ENCODE results near the gene DECR2. TPM values are rescaled to one million over a fixed set of nuclear protein-coding genes. Genes with fewer than 3 reads are reported as not detected.

DECR2 gene, protein sequence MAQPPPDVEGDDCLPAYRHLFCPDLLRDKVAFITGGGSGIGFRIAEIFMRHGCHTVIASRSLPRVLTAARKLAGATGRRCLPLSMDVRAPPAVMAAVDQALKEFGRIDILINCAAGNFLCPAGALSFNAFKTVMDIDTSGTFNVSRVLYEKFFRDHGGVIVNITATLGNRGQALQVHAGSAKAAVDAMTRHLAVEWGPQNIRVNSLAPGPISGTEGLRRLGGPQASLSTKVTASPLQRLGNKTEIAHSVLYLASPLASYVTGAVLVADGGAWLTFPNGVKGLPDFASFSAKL
- 7.5 and 8.0 TPM in 2 replicates for total RNA-seq (2014; rRNA removed; shearing (Covaris generic))
- total RNA-seq (2022) = 14.4 and 15.9 TPM in 2 replicates
- percentile 44 among the genes with signal in this experiment for Bru-seq, nascent RNA
- BruChase-seq, experiment 1, labeled RNA remaining after a 6-hour chase = percentile 50 among the genes with signal in this experiment
- percentile 47 among the genes with signal in this experiment for BruChase-seq, experiment 2, labeled RNA remaining after a 2-hour chase
- long read RNA-seq, transcript DECR2-201 (9 exons, 1,615 nt) = major isoform, 11 of 18 reads
- long read RNA-seq, partial matches to known transcripts = 1 of 18 reads
- long read RNA-seq, other reads (novel, unspliced or antisense) = 6 of 18 reads

DNA sequence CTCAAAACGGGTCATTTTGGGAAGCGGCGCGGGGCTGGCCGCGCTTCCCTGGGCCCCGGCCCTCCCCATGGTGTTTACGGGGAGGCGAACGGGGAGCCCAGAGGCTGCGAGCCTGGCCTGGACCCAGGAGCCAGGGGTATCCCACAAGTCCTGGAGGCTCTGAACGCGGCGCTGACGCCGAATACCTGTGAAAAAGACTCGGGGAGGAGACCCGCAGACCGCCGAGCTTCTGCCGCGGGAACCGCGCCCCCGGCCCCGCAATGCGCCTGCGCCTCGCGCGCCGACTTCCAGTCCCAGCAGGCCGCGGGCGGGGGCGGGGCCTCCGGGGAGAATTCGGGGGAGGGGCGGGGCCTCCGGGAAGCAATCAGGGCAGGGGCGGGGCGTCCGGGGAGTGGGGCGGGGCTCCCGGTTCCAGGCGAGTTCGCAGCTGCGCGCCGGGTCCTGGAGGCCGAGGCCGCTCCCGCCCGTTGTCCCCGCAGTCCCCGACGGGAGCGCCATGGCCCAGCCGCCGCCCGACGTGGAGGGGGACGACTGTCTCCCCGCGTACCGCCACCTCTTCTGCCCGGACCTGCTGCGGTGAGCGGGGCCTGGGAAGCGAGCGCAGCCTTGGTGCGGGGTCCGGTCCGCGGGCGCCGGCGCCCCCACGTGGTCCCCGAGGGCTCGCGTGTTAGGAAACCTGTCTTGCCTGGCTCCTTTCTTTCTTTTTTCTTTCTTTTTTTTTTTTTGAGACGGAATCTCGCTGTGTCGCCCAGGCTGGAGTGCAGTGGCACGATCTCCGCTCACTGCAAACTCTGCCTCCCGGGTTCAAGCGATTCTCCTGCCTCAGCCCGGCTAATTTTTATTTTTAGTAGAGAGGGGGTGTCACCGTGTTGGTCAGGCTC lies at the start of gene DECR2:
DECR2 (plus strand) TSS at position 418 of the 881 bp plus-strand sequence; CDS start at position 497, 79 bp downstream.
- POLR2A ChIA-PET = interaction anchor here (0.7 kb wide), 1 partner anchor 39 kb away, joined by 4 read pairs; no protein-coding TSS in a partner anchor
- H3K4me3 ChIP-seq (ENCODE audit: low read depth, low read length, poor library complexity, severe bottlenecking) = peak within 1 kb of the TSS; percentile 74
- intact Hi-C loops (cut with micrococcal nuclease; ENCODE audit: unreplicated experiment) = loop anchor here (2.0 kb wide), 1 partner anchor 19 kb away; no protein-coding TSS in a partner anchor
- peak within 1 kb of the TSS; percentile 54 for H3K27ac ChIP-seq (ENCODE audit: low read depth, low read length, poor library complexity, severe bottlenecking)
- no peak for TF ChIP-seq EZH2phosphoT487 (IDR thresholded peaks at IDR 0.05; ENCODE audit: borderline replicate concordance, low read depth, low read length)
- TF ChIP-seq, protein P1, sequence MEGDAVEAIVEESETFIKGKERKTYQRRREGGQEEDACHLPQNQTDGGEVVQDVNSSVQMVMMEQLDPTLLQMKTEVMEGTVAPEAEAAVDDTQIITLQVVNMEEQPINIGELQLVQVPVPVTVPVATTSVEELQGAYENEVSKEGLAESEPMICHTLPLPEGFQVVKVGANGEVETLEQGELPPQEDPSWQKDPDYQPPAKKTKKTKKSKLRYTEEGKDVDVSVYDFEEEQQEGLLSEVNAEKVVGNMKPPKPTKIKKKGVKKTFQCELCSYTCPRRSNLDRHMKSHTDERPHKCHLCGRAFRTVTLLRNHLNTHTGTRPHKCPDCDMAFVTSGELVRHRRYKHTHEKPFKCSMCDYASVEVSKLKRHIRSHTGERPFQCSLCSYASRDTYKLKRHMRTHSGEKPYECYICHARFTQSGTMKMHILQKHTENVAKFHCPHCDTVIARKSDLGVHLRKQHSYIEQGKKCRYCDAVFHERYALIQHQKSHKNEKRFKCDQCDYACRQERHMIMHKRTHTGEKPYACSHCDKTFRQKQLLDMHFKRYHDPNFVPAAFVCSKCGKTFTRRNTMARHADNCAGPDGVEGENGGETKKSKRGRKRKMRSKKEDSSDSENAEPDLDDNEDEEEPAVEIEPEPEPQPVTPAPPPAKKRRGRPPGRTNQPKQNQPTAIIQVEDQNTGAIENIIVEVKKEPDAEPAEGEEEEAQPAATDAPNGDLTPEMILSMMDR (conservative IDR thresholded peaks at IDR 0.05; ENCODE audit: low read length) = peak; percentile 74
- peak; percentile 93 for DNase-seq (ENCODE audit: low spot score)
- BruUV-seq (replicated peaks) = no TSS peak
- H2AFZ ChIP-seq (ENCODE audit: low read length) = peak within 1 kb of the TSS; percentile 76; the same call in 1 of the 2 replicates
- no peaks in the 10 kb centered on the region for H3K36me3 ChIP-seq (ENCODE audit: insufficient read depth, low read length)
- H4K20me1 ChIP-seq (ENCODE audit: insufficient read depth, low read length) = no peaks in the 10 kb centered on the region
- H3K79me2 ChIP-seq (ENCODE audit: insufficient read depth, low read depth, low read length) = no peaks in the 10 kb centered on the region; the same call in 1 of the 2 replicates
- no peaks in the 10 kb centered on the region for H3K9me3 ChIP-seq (ENCODE audit: low read length)
- CTCF ChIA-PET (ENCODE audit: unreplicated experiment) = no interaction called here
- peak within 1 kb of the TSS; percentile 82 for H3K4me2 ChIP-seq (ENCODE audit: low read length)
- H3K9me2 ChIP-seq (ENCODE audit: insufficient read depth, low read length) = no peaks in the 10 kb centered on the region
- peaks cover 22% of the 10 kb centered on the region for H3K4me1 ChIP-seq (ENCODE audit: insufficient read depth, low read length, poor library complexity, severe bottlenecking)

DNA sequence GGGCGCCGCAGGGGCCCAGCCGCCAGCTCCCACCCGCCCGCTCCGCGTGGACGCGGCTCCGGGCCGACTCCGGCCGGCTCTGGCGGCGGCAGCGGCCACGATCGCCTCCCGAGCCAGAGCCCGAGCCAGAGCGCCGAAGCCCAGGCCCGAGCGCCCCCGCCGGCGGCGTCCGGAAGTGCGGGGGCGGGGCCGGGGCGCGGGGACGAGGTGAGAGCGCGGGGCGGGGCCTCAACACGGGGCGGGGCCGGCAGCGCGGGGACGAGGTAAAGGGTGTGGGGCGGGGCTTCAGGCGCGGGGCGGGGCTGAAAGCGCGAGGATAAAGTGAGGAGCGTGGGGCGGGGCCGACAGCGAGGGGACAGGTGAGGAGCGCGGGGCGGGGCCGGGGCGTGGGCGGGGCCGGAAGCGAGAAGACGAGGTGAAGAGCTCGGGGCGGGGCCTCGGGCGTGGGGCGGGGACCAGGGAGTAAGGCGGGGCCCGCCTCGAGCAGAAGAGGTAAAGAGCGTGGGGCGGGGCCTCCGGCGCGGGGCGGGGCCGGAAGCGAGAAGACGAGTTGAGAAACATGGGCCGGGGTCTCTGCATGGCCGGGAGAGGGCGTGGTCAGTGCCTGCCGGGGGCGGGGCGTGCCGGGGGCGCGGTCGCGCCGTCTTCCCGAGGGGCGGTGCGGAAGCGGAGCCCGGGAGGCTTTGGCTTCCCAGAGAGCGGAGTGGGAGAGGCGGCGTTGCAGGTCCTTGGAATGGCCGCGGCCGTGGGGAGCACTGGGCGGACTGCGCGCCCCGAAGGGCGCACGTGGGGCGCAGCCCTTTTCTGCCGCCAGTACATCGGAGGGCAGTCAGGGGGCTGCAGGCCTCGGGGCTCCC lies 48.9 kb upstream of the DECR2 start, which contains the start of gene AXIN1:
AXIN1 (minus strand) TSS at position 177 of the 857 bp plus-strand sequence. CDS start 5,698 bp downstream, outside the sequence.
- no TSS peak for BruUV-seq (replicated peaks)
- peak; percentile 98 for DNase-seq (ENCODE audit: low spot score)
- H3K27ac ChIP-seq (ENCODE audit: low read depth, low read length, poor library complexity, severe bottlenecking) = no peak within 1 kb of the TSS
- H3K36me3 ChIP-seq (ENCODE audit: insufficient read depth, low read length) = peaks cover 12% of the 10 kb centered on the region
- peaks cover 9% of the 10 kb centered on the region; the same call in 1 of the 2 replicates for H3K79me2 ChIP-seq (ENCODE audit: insufficient read depth, low read depth, low read length)
- H4K20me1 ChIP-seq (ENCODE audit: insufficient read depth, low read length) = no peaks in the 10 kb centered on the region
- peak within 1 kb of the TSS; percentile 58; the same call in 1 of the 2 replicates for H2AFZ ChIP-seq (ENCODE audit: low read length)
- peak within 1 kb of the TSS; percentile 98 for H3K4me2 ChIP-seq (ENCODE audit: low read length)
- H3K4me3 ChIP-seq (ENCODE audit: low read depth, low read length, poor library complexity, severe bottlenecking) = peak within 1 kb of the TSS; percentile 96
- intact Hi-C loops (cut with micrococcal nuclease; ENCODE audit: unreplicated experiment) = loop anchor here (1.0 to 2.0 kb wide), 2 partner anchors 31 to 118 kb away; partner anchors contain the start of gene FAM234A
- H3K9me2 ChIP-seq (ENCODE audit: insufficient read depth, low read length) = no peaks in the 10 kb centered on the region
- no peak for TF ChIP-seq EZH2phosphoT487 (IDR thresholded peaks at IDR 0.05; ENCODE audit: borderline replicate concordance, low read depth, low read length)
- TF ChIP-seq, protein P1 (conservative IDR thresholded peaks at IDR 0.05; ENCODE audit: low read length) = no peak; the same call in 1 of the 2 replicates
- CTCF ChIA-PET (ENCODE audit: unreplicated experiment) = interaction anchor here (0.6 to 0.9 kb wide), 5 partner anchors 9 to 246 kb away, joined by 3 to 5 read pairs (median 3); partner anchors contain the start of gene FAM234A
- no peaks in the 10 kb centered on the region for H3K9me3 ChIP-seq (ENCODE audit: low read length)
- POLR2A ChIA-PET = interaction anchor here (0.6 to 0.7 kb wide), 4 partner anchors 30 to 283 kb away, joined by 3 to 8 read pairs (median 5); no protein-coding TSS in a partner anchor
- H3K4me1 ChIP-seq (ENCODE audit: insufficient read depth, low read length, poor library complexity, severe bottlenecking) = peaks cover 22% of the 10 kb centered on the region

All from OCI-LY7 (cell line).